ENCODE data around the gene ULK1. TPM values are rescaled to one million over a fixed set of nuclear protein-coding genes. Genes with fewer than 3 reads are reported as not detected.

Gene ULK1
- 17.6 and 21.9 TPM in 2 replicates for total RNA-seq

- no peak for DNase-seq (ENCODE audit: extremely low read depth, low read depth, low spot score)
Measured at GRCh38 chr12:131894313-131894860, at the start of gene ULK1. Gene ULK1, plus strand, starts transcription at chr12:131894622. Its CDS starts 380 bp downstream, at chr12:131895002.

GRCh38 chr12:131844656-131845055 is 49.8 kb upstream of the ULK1 start:
- DNase-seq (ENCODE audit: extremely low read depth, low read depth, low spot score), result no peak

DNA sequence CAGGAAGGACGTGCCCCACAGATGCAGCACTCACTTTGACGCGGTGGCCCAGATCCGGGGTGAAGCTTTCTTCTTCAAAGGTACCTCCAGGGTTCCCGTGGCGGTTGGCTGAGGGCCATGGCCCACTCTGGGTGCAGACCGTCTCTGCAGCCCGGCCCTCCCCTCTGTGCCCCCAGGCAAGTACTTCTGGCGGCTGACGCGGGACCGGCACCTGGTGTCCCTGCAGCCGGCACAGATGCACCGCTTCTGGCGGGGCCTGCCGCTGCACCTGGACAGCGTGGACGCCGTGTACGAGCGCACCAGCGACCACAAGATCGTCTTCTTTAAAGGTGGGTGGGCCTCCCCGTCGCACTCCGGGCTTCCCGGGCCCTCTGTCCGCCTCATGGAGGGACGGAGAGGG is 49.3 kb upstream of the ULK1 start:
- DNase-seq (ENCODE audit: extremely low read depth, low read depth, low spot score), result no peak

DNA sequence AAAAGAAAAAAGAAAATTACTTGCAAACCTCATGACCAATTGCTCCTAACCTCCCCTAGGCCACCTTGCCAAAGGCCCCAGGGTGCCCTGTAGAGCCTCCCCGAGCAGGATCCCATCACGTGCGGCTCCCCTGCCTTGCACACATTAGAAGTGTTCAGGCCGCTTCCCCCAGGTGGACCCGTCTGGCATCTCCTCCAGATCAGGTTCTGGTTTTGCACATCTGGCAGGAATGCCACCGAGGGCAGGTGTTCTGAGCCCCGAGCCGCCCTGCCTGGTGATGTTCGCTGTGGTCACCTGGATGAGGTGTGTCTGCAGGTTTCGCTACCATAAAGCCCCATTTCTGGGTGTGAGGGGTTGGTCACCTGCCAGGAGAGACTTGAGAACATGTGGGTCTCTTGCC is 47.0 kb upstream of the ULK1 start:
- DNase-seq (ENCODE audit: extremely low read depth, low read depth, low spot score), result no peak

DNA sequence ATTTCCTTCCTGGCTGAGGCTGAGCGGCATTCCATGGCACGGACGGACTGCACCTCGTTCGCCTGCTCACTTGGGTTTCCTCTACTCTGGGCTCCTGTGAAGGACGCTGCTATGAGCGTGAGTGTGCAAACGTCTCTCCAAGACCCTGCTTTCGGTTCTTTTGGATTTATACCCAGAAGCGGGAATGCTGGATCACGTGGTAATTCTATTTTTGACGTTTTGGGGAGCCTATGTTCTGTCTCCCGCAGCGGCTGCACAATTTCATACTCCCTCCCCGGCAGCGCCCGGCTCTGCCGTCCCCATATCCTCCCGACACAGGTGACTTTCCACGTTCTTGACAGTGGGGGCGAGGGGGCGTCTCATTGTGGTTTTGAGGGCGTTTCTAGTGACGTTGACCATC is 45.7 kb upstream of the ULK1 start:
- DNase-seq (ENCODE audit: extremely low read depth, low read depth, low spot score), result no peak

- DNase-seq (ENCODE audit: extremely low read depth, low read depth, low spot score), result no peak
Measured at GRCh38 chr12:131849700-131850553, 44.5 kb upstream of the ULK1 start.

DNA sequence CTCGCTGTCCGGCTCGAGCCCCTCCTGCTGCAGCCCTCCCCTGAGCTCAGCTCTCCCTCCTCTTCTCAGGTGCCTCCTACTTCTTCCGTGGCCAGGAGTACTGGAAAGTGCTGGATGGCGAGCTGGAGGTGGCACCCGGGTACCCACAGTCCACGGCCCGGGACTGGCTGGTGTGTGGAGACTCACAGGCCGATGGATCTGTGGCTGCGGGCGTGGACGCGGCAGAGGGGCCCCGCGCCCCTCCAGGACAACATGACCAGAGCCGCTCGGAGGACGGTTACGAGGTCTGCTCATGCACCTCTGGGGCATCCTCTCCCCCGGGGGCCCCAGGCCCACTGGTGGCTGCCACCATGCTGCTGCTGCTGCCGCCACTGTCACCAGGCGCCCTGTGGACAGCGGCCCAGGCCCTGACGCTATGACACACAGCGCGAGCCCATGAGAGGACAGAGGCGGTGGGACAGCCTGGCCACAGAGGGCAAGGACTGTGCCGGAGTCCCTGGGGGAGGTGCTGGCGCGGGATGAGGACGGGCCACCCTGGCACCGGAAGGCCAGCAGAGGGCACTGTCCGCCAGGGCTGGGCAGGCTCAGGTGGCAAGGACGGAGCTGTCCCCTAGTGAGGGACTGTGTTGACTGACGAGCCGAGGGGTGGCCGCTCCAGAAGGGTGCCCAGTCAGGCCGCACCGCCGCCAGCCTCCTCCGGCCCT is 43.4 kb upstream of the ULK1 start:
- no peak for DNase-seq (ENCODE audit: extremely low read depth, low read depth, low spot score)

GRCh38 chr12:131851741-131852550 is 42.5 kb upstream of the ULK1 start:
- DNase-seq (ENCODE audit: extremely low read depth, low read depth, low spot score), result no peak

DNA sequence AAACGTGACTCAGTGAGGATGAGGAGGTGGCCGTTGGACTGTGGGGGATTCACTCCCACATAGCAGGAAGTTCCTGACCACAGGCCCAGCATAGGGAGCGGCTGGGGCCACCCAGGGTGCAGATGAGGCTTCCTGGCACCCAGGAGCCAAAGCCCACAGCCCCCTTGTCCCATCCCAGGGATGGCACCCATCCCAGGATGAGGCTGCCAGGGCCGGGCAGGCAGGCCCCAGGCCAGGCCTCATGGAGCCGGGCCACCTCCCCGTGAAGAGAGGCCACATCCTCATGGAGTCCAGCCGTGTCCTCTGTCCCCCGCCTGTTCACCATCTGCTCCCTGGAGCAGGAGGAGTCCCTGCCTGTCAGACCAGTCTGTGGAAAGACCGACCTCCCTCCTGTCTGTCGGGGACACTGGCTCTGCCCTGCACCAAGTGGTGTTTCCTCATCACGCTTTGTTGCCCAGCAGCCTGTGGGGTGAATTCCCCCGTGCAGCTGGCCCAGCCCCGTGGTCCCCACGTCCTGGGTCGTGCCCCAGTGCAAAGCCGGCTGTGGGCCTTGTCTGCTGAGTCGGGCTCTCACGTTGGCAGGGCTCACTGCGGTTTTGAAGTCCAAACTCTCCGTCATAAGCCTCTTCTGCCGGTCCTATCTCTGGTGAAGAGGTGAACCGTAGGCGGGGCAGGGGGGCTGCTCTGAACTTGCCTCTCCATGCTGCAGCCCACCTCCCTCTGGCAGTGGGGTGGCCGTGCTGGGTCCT is 41.7 kb upstream of the ULK1 start:
- DNase-seq (ENCODE audit: extremely low read depth, low read depth, low spot score), result no peak

DNA sequence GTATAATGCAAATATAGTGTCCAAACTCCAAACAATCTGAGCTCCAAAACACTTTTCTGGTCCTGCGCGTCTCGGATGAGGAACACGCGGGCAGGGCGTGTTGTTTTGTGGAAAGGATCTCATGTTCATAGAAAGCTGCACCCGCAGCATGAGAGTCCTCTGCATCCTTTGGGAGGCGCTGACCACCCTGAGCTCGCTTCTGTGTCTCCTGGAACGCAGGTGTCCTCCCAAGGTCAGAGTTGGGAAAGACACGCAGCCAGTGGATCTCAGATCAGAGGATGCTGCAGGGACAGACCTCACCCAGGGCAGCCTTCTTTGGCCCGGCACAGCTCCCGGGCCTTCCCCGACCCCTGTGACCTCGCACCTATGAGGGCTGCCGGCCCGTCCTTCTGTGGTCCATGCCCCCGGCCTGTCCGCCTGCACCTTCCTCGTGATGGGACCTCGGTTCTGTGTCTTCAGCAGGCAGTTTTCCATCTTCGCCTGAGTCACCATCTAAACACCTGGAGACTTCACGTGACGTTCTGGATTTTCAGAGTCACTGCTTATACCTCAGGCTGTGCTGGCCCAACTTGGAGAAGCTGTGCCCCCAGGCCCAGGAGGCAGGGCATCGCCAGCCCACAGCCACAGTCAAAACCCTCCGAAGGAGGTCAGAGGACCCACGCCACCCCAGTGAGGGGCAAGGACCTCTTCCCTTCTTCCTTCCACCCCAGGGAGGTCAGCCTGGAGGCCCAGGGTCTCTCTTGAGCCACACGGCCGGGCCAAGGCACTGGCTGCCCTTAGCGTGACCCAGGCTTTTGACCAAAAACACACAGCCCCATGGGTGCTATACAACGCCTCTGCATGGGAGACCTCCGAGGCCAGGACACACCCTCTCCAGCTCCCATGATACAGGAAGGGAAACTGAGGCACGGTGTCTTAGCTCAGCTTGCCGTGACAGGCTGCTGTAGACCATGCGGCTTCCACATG is 40.3 kb upstream of the ULK1 start:
- DNase-seq (ENCODE audit: extremely low read depth, low read depth, low spot score), result no peak

- no peak for DNase-seq (ENCODE audit: extremely low read depth, low read depth, low spot score)
Measured at GRCh38 chr12:131854861-131855476, 39.5 kb upstream of the ULK1 start.

- DNase-seq (ENCODE audit: extremely low read depth, low read depth, low spot score), result no peak
Measured at GRCh38 chr12:131855521-131856142, 38.8 kb upstream of the ULK1 start.

- DNase-seq (ENCODE audit: extremely low read depth, low read depth, low spot score), result no peak
Measured at GRCh38 chr12:131856366-131857097, 37.9 kb upstream of the ULK1 start.

DNA sequence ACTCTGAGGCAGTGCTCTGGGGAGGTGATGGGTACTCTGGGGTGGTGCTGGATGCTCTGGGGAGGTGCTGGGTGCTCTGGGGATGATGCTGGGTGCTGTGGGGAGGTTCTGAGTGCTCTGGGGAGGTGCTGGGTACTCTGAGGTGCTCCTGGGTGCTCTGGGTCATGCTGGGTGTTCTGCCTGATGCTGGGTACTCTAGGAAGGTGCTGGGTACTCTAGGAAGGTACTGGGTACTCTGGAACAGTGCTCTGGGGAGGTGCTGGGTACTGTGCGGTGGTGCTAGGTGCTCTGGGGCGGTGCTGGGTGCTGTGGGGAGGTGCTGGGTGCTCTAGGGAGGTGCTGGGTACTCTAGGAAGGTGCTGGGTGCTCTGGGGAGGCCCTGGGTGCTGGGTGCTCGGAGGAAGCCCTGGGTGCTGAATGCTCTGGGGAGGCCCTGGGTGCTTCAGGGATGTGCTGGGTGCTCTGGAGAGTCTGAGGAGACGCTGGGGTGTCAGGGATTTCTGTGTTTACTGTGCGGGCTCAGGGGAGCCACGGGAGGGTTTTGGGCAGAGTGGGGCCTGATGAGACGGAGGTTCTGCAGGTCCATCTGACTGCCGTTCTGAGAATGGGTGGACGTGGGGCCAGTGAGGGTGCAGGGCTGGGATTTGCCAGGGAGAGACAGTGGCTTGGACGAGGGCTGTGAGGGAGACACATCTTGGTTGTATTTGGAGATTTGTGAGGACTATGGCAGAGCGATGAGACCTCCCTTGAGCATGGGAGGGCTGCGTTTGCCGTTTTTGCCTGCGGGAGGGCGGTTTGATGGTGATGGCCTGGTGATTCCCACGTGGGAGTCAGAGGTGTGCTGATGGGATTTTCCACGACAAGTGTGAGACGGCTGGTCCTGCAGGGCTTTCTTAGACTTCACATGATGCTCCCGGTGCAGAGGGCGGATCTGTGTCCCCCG is 36.2 kb upstream of the ULK1 start:
- no peak for DNase-seq (ENCODE audit: extremely low read depth, low read depth, low spot score)

GRCh38 chr12:131860472-131861260 is 33.8 kb upstream of the ULK1 start:
- no peak for DNase-seq (ENCODE audit: extremely low read depth, low read depth, low spot score)

Data from glomerular endothelial cell (primary cell).